NCI-H1092 (cell line): Measurements from ENCODE around the gene AKAP13.

ENCODE experiments used
- DNase-seq: peaks from one replicate; lab custom pipeline; 2025; lab: John Stamatoyannopoulos, UW

The AKAP13 gene

GRCh38 chr15:85770096-85771041 is 390.0 kb downstream of the AKAP13 start:
- no peak for DNase-seq

- no peak for DNase-seq
Measured at GRCh38 chr15:85771271-85771670, 390.9 kb downstream of the AKAP13 start.

- no peak for DNase-seq
Measured at GRCh38 chr15:85771781-85772445, 391.5 kb downstream of the AKAP13 start.

GRCh38 chr15:85772668-85773067 is 392.3 kb downstream of the AKAP13 start:
- DNase-seq, result no peak

GRCh38 chr15:85773249-85773648 is 392.8 kb downstream of the AKAP13 start:
- no peak for DNase-seq

GRCh38 chr15:85773970-85774369 is 393.6 kb downstream of the AKAP13 start:
- no peak for DNase-seq

GRCh38 chr15:85777250-85778106 is 397.1 kb downstream of the AKAP13 start:
- DNase-seq, result no peak

- no peak for DNase-seq
Measured at GRCh38 chr15:85778107-85778776, 397.8 kb downstream of the AKAP13 start.

GRCh38 chr15:85779249-85779648 is 398.8 kb downstream of the AKAP13 start:
- no peak for DNase-seq

GRCh38 chr15:85780225-85780985 is 400.0 kb downstream of the AKAP13 start:
- DNase-seq, result no peak

- no peak for DNase-seq
Measured at GRCh38 chr15:85781099-85781498, 400.7 kb downstream of the AKAP13 start.

- DNase-seq, result no peak
Measured at GRCh38 chr15:85782064-85782463, 401.7 kb downstream of the AKAP13 start.

- DNase-seq, result peak; percentile 54
Measured at GRCh38 chr15:85785887-85786780, 405.7 kb downstream of the AKAP13 start.

- no peak for DNase-seq
Measured at GRCh38 chr15:85786781-85787114, 406.3 kb downstream of the AKAP13 start.

- DNase-seq, result no peak
Measured at GRCh38 chr15:85788771-85789495, 408.5 kb downstream of the AKAP13 start.

GRCh38 chr15:85789496-85789875 is 409.1 kb downstream of the AKAP13 start:
- no peak for DNase-seq

- no peak for DNase-seq
Measured at GRCh38 chr15:85792102-85792731, 411.8 kb downstream of the AKAP13 start.

- no peak for DNase-seq
Measured at GRCh38 chr15:85792912-85793590, 412.6 kb downstream of the AKAP13 start.
